CD4-positive, alpha-beta T cell treated with Interleukin-17A for 1 hour (primary cell): Measurements from ENCODE around the gene ERG.

ENCODE experiments used
- DNase-seq: peaks from one replicate; pipeline ENCODE4 v3.0.0-alpha.2; 2020

Gene ERG

DNA sequence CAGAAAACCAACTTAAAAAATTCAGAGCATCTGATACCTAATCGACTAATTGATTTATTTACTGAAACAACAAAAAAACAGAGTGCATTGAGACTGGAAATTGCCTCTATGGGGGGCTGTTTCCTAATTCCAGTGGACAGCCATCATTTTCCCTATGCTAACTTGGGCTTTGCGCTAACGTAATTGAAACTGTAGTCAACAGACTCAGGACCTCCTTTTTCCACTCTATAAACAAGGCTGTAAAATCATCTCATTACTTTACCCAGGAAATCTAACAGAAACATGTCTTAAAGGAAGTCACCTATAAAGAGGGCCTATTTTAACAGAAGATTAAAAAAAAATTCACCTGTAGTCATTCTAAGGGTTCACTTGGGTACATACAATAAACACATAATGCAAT lies 2.1 kb downstream of the ERG start:
- no peak for DNase-seq

DNA sequence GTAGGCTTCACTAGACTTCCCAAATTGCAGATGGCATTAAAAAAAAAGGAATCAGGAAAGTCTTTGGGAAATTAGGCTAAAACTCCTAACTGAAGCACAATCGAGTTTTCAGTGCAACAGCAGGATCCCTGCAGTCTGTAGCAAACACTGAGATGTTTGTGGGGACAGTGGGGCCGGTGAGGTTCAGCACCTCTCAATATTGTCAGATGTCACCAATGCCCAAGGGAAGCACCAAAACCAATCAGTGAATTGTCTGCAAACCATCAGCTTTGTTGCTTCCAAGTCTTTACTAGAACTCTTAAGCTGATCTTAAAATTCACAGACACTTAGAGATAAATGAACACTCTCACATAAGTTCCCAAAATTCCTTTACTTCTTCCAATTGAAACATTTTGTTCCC lies 2.6 kb downstream of the ERG start:
- DNase-seq, result no peak

GRCh38 chr21:38495242-38495641 lies 3.0 kb downstream of the ERG start:
- no peak for DNase-seq

- DNase-seq, result no peak
Observed at GRCh38 chr21:38494703-38495102, 3.6 kb downstream of the ERG start.

GRCh38 chr21:38494251-38494642 lies 4.0 kb downstream of the ERG start:
- no peak for DNase-seq

DNA sequence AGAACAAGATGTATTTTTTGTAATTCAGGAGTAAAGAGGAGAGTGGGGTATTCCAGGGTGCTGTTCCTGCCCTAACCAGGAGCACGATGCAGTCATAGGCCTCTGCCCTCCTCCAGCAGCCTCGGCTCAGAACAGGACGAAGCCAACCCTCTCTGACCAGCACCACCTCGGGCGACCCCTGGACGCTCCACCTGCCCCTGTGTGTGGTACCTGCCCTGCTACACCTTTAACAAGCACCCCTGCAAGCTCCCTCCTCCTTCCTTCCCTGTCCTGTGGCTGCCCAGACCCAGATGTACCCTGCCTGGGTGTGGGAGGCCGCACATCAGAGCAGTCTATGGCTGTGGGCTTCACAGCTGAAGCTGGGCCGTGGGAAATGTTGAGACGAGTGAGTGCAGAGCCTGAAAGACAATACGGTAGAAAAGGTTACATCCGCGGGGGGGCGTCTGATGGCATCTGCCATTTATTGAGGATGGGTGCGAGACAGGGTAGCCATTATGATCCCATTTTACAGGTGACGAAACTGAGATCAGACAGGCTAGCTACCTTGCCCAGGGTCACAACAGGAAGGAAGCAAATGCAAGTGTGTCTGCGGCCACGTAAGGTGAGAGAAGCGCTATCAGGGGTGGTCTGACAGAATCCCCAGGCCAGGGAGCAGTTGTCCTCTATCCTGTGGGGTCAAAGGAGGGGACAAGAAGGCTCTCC lies 4.6 kb downstream of the ERG start:
- DNase-seq, result no peak

GRCh38 chr21:38492007-38492406 lies 6.3 kb downstream of the ERG start:
- DNase-seq, result no peak

DNA sequence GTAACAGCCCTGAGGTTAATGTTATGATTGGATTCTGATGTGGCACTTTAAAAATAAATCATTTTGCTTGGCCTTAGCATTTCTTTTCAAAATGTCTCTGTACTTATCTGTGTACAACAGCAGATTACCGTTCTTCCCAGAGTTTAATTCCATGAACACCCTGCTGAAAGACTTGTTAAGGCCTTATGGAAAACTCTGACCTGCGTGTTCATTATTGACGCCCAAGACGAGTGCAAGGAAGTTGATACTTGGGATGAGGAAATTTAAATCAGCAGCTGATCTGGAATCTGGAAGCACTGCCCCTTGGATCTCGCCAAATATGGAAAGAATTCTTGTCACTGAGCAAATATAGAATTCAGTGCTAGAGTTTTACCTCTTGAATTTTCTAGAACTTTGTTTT lies 6.7 kb downstream of the ERG start:
- DNase-seq, result no peak

- DNase-seq, result no peak
Observed at GRCh38 chr21:38490411-38491020, 7.8 kb downstream of the ERG start.

DNA sequence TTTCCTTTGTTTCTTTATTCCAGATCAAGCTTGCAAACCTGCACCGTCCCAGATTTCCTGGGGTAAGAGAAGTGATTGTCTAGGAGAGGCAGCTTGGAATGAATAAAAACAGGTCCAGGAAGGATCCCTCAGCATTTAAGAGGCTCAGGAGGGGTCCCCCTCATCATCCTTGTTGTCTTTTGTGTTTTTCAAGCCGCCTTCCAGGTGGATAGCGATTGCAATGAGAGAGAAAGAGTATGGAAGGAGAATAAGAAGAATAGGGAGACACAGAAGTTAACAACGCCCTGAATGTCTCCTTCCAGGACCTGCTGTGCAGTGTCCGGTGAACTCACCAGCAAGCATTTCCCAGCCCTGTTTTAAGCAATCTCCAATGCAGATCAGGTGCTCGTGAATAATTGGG lies 8.5 kb downstream of the ERG start:
- no peak for DNase-seq

GRCh38 chr21:38489271-38489652 lies 9.0 kb downstream of the ERG start:
- DNase-seq, result no peak

GRCh38 chr21:38488640-38489270 lies 9.5 kb downstream of the ERG start:
- no peak for DNase-seq

DNA sequence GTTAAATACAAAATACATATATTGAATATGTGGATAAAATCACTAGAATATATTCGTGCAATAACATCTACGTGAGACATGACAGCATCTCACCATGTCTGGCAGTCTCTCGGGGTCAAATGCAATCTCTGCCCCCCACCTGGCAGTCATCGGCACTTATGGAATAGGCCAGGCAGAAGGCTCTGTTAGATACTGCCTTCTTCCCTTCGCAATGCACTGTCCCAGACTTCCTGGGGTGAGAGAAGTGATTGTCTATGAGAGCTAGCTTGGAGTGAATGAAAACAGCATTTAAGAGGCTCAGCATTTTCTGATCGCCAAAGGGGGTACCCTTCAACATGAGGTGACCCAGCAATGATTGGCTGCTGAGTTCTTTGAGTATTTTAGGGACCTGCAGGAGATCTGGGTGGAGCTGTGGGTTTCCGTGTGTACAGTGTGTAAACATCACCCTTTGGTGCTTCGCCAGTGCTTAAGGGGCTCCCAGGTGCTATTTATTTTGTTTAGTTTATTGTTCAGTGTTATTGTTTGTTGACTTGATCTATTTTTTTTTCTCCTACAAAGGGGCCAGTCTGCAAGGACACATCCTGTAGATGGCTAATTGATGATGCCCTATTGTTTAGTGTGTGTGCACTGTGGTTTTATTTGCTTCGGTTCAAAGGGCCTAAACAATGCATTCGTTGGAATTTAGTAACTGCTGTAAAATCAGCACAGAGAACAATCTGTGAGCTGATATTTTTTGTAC lies 10.2 kb downstream of the ERG start:
- no peak for DNase-seq

- no peak for DNase-seq
Observed at GRCh38 chr21:38486706-38487105, 11.6 kb downstream of the ERG start.

DNA sequence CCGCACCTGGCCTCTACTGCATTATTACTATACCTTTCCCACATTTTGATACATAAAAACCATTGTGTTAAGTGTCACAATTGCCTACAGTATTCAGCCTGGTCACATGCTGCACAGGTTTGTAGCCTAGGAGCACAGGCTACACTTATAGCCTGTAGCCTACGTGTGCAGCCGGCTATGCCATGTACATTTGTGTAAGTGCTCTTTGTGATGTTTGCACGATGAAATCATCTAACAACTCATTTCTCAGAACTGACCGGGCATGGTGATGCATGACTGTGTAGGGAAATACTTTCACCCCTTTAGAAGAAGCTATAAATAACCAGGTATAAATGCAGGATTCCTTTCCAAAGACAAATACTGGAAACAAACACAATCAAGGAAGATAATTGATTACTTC lies 12.1 kb downstream of the ERG start:
- no peak for DNase-seq

DNA sequence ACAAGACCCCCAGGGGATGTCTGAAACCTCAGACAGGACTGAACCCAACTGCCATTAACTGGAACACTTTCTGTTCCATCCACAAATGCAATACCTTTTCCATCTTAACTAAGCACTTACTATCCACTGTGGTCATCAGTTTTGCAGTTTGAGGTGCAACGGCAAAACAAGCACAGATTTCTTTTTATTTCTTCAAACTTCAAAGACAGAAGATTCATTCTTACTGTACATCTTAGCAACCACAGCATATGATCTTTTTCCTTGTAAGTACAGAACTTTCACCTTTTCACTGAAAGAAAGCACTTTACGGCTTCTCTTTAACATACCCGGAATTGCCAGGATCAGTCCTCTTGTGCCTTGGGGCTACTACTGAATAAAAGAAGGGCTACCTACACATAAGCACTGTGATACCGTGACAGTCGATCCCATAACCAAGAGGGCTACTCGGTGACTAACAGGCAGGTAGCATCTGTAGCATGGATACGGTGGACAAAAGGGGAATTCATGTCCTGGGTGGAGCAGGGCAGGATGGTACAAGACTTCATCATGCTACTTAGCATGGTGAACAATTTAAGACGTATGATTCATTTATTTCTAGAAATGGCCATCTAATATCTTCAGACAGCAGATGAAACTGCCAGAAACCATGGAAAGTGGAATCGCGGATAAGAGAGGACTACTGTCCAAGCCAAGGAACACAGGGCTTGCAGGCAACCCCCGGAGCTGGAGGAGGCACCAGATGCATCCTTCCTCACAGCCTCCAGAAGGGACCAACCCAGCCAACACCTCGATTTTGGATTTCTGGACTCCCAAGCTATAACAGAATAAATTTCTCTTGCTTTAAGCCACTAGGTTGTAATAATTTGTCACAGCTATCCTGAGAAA lies 18.4 kb downstream of the ERG start:
- no peak for DNase-seq

DNA sequence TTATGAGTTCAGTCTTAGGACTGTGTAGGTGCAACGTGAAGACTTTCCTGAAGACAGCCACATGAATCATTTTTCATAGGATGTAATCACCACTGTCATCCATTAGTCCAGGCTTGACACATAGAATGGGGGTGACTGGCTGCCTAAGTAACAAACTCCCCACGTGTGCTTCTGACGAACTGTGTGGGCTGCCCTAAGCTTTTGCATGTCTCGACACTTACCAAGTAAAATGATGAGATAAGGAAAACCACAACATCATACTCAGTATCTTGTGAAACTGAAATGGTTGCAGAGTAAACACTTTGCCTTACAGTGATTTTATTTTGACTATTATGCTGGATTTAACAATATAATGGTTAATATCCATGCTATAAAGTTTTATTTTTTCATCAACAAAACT lies 19.5 kb downstream of the ERG start:
- no peak for DNase-seq

GRCh38 chr21:38477226-38477625 lies 21.1 kb downstream of the ERG start:
- DNase-seq, result no peak

- DNase-seq, result peak; percentile 3
Observed at GRCh38 chr21:38476385-38476784, 21.9 kb downstream of the ERG start.

DNA sequence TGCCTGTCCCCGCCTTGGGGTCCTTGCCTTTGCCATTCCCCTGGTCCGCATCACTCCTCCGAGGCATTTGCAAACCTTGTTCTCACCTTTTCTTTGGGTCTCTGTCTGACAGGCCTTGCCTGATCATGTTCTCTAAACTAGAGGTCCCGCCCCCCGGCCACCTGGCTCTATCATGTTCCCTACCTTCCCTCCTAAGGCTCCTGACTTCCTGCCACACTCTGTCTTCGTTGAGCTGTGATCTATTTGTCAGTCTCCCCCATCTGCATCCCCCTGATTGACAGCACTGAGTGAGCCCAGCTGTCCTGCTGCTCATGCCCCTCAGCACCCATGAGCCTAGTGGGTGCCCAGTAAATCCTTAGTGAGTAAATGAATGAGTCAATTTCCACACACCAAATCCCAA lies 22.8 kb downstream of the ERG start:
- no peak for DNase-seq

- DNase-seq, result no peak
Observed at GRCh38 chr21:38474796-38475195, 23.5 kb downstream of the ERG start.

DNA sequence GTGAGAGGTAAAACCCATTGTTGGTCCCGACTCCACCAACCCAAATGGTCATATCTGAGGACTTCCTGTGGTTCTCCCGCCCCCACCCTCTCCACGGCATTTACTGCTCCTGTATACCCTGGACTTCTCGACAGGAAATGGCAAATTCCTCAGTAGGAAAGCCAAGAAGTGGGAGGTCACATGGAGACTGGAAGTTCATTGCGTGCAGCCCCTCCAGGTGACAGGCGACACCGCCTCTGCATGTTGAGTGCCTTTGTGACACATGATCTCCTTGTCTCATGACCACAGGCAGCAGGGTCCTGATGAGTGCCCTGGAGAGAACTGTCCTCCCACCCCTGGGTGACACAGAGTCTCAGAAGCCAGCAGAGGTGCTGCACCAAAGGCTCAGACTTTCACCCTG lies 24.2 kb downstream of the ERG start:
- DNase-seq, result no peak
